ENCODE measurements around the gene RARB. TPM values are rescaled to one million over a fixed set of nuclear protein-coding genes. Genes with fewer than 3 reads are reported as not detected.

Gene RARB
- total RNA-seq, 2 donors from 2014 or later = 21.5 to 21.9 TPM

GRCh38 chr3:25587975-25588374, 159.9 kb downstream of the RARB start:
- no peak for DNase-seq
- no peaks in the 10 kb centered on the region for H3K4me1 ChIP-seq (ENCODE audit: control insufficient read depth, insufficient read depth, low read length)
- H3K4me3 ChIP-seq (ENCODE audit: low read length) = no peak overlapping the region
- WGBS, 2 experiments (ENCODE audit: insufficient coverage in 1 of 2, insufficient read length in 1 of 2) = 94% methylated on average over 2 of the region's 2 CpGs
- no peaks in the 10 kb centered on the region for H3K9me3 Mint-ChIP-seq
- H3K4me1 Mint-ChIP-seq = peaks cover 10% of the 10 kb centered on the region
- no peaks in the 10 kb centered on the region for H3K27me3 ChIP-seq (ENCODE audit: control insufficient read depth, insufficient read depth, low read length, poor library complexity, severe bottlenecking)
- H3K36me3 Mint-ChIP-seq (ENCODE audit: low read depth) = peaks cover 48% of the 10 kb centered on the region
- no peaks in the 10 kb centered on the region for H3K9me3 ChIP-seq (ENCODE audit: control insufficient read depth, low read length)
- H3K27ac Mint-ChIP-seq = no peak overlapping the region
- H3K36me3 ChIP-seq (ENCODE audit: control insufficient read depth, insufficient read depth, low read length) = peaks cover 13% of the 10 kb centered on the region
- H3K9ac ChIP-seq (ENCODE audit: extremely low read depth, low read length, poor library complexity, severe bottlenecking) = no peak overlapping the region
- H3K27ac ChIP-seq (ENCODE audit: low read depth, low read length) = no peak overlapping the region
- no peak for TF ChIP-seq CTCF (conservative IDR thresholded peaks at IDR 0.05)
- H3K4me3 Mint-ChIP-seq = no peak overlapping the region
- H3K27me3 Mint-ChIP-seq (ENCODE audit: insufficient read depth) = peaks cover 2% of the 10 kb centered on the region

GRCh38 chr3:25588441-25589103, 160.5 kb downstream of the RARB start:
- H3K27ac Mint-ChIP-seq = no peak overlapping the region
- peaks cover 17% of the 10 kb centered on the region for H3K36me3 ChIP-seq (ENCODE audit: control insufficient read depth, insufficient read depth, low read length)
- no peak overlapping the region for H3K4me3 ChIP-seq (ENCODE audit: low read length)
- H3K9me3 ChIP-seq (ENCODE audit: control insufficient read depth, low read length) = no peaks in the 10 kb centered on the region
- no peaks in the 10 kb centered on the region for H3K27me3 ChIP-seq (ENCODE audit: control insufficient read depth, insufficient read depth, low read length, poor library complexity, severe bottlenecking)
- no peak overlapping the region for H3K9ac ChIP-seq (ENCODE audit: extremely low read depth, low read length, poor library complexity, severe bottlenecking)
- H3K4me3 Mint-ChIP-seq = no peak overlapping the region
- peaks cover 13% of the 10 kb centered on the region for H3K4me1 Mint-ChIP-seq
- H3K9me3 Mint-ChIP-seq = no peaks in the 10 kb centered on the region
- H3K27ac ChIP-seq (ENCODE audit: low read depth, low read length) = no peak overlapping the region
- no peak for TF ChIP-seq CTCF (conservative IDR thresholded peaks at IDR 0.05)
- WGBS, 2 experiments (ENCODE audit: insufficient coverage in 1 of 2, insufficient read length in 1 of 2) = 82 to 97% methylated on average over 2 to 8 of the region's 8 CpGs
- H3K36me3 Mint-ChIP-seq (ENCODE audit: low read depth) = peaks cover 47% of the 10 kb centered on the region
- H3K27me3 Mint-ChIP-seq (ENCODE audit: insufficient read depth) = peaks cover 2% of the 10 kb centered on the region
- peaks cover 3% of the 10 kb centered on the region for H3K4me1 ChIP-seq (ENCODE audit: control insufficient read depth, insufficient read depth, low read length)
- DNase-seq = no peak

GRCh38 chr3:25589104-25589782, 161.2 kb downstream of the RARB start:
- TF ChIP-seq CTCF (conservative IDR thresholded peaks at IDR 0.05) = no peak
- Histone ChIP-seq H3K27ac (ENCODE audit: low read depth, low read length) (no peak overlapping the region), H3K9me3 (ENCODE audit: control insufficient read depth, low read length) (no peaks in the 10 kb centered on the region), H3K9ac (ENCODE audit: extremely low read depth, low read length, poor library complexity, severe bottlenecking) (no peak overlapping the region), H3K27me3 (ENCODE audit: control insufficient read depth, insufficient read depth, low read length, poor library complexity, severe bottlenecking) (no peaks in the 10 kb centered on the region), H3K4me3 (ENCODE audit: low read length) (no peak overlapping the region), H3K36me3 (ENCODE audit: control insufficient read depth, insufficient read depth, low read length) (peaks cover 20% of the 10 kb centered on the region), H3K4me1 (ENCODE audit: control insufficient read depth, insufficient read depth, low read length) (peaks cover 3% of the 10 kb centered on the region)
- Mint-ChIP-seq H3K4me3 (no peak overlapping the region), H3K9me3 (no peaks in the 10 kb centered on the region), H3K27ac (no peak overlapping the region), H3K4me1 (peaks cover 20% of the 10 kb centered on the region), H3K36me3 (ENCODE audit: low read depth) (peaks cover 42% of the 10 kb centered on the region), H3K27me3 (ENCODE audit: insufficient read depth) (peaks cover 2% of the 10 kb centered on the region)
- DNase-seq = no peak
- 84 to 96% methylated on average over 3 to 4 of the region's 4 CpGs for WGBS, 2 experiments (ENCODE audit: insufficient coverage in 1 of 2, insufficient read length in 1 of 2)
